H1 (cell line): ENCODE measurements around the gene MICALL2. TPM values are rescaled to one million over a fixed set of nuclear protein-coding genes. Genes with fewer than 3 reads are reported as not detected.

Source experiments
- CTBP2 ChIP-seq: IDR thresholded peaks from 2 replicates; pipeline ENCODE4 v1.7.0; 2011; ENCODE audit warnings: borderline replicate concordance, mild to moderate bottlenecking, moderate library complexity, mixed read lengths, low read length; ENCODE audit not compliant: insufficient read depth, insufficient read length
- EP300 ChIP-seq, 2 experiments: IDR thresholded peaks; 1 replicate in 1 of 2; 2 replicates in 1 of 2; pipeline ENCODE4 v1.6.1; 2011 to 2012; ENCODE audit warnings: low read depth in 2 of 2, low read length in 2 of 2, mild to moderate bottlenecking in 2 of 2, borderline replicate concordance in 1 of 2, inconsistent platforms in 1 of 2, moderate library complexity in 1 of 2
- HDAC6 ChIP-seq: IDR thresholded peaks from one replicate; pipeline ENCODE4 v1.7.1; 2012; ENCODE audit warnings: low read depth, mild to moderate bottlenecking, inconsistent platforms, low read length, moderate library complexity
- POU5F1 ChIP-seq: IDR thresholded peaks from 2 replicates; pipeline ENCODE4 v1.6.1; 2011; ENCODE audit warnings: low read depth, mild to moderate bottlenecking, low read length, moderate library complexity
- RXRA ChIP-seq: IDR thresholded peaks from 2 replicates; pipeline ENCODE4 v1.6.1; 2011; ENCODE audit warnings: low read depth, mild to moderate bottlenecking, low read length, moderate library complexity; ENCODE audit not compliant: insufficient read depth
- SP2 ChIP-seq: IDR thresholded peaks from 2 replicates; pipeline ENCODE4 v1.6.1; 2012; ENCODE audit warnings: mild to moderate bottlenecking, low read length, inconsistent platforms
- ZNF274 ChIP-seq: IDR thresholded peaks from 2 replicates; pipeline ENCODE4 v1.7.0; 2012; ENCODE audit warnings: low read length, borderline replicate concordance; ENCODE audit errors: extremely low read depth
- polyA plus RNA-seq, 7 experiments: library from polyadenylated mRNA; depleted of rRNA in 3 of 7; stranded (reverse) in 5 of 7; unstranded in 2 of 7; fragments of >200 nt in 5 of 7; fragments of 200-250 nt in 2 of 7; gene quantifications; 1 replicate in 5 of 7; 2 replicates in 1 of 7; 4 replicates in 1 of 7; pipeline versions ENCODE4 v1.2.1 to v1.2.3, GENCODE V29; 2011 to 2013; ENCODE audit warnings: missing spikeins in 2 of 7, mixed read lengths in 2 of 7
- total RNA-seq: library from RNA; stranded (reverse); fragmentation: NEBNext Ultra II Directional; extraction: Animal tissue kit (Norgen Biotek cat#: 25700); gene quantifications from 2 replicates; pipeline ENCODE4 v1.2.1, GENCODE V29; 2021
- TF ChIP-seq, protein P1 (sequence below): IDR thresholded peaks from 2 replicates; pipeline ENCODE4 v1.6.1; 2012; ENCODE audit warnings: low read length, inconsistent platforms

The MICALL2 gene
- total and polyA plus RNA-seq, 2 of the 8 experiments (the other 6 are each of a cell fraction or from before 2014, with no cell fraction given) = 5.3 to 8.5 TPM

DNA sequence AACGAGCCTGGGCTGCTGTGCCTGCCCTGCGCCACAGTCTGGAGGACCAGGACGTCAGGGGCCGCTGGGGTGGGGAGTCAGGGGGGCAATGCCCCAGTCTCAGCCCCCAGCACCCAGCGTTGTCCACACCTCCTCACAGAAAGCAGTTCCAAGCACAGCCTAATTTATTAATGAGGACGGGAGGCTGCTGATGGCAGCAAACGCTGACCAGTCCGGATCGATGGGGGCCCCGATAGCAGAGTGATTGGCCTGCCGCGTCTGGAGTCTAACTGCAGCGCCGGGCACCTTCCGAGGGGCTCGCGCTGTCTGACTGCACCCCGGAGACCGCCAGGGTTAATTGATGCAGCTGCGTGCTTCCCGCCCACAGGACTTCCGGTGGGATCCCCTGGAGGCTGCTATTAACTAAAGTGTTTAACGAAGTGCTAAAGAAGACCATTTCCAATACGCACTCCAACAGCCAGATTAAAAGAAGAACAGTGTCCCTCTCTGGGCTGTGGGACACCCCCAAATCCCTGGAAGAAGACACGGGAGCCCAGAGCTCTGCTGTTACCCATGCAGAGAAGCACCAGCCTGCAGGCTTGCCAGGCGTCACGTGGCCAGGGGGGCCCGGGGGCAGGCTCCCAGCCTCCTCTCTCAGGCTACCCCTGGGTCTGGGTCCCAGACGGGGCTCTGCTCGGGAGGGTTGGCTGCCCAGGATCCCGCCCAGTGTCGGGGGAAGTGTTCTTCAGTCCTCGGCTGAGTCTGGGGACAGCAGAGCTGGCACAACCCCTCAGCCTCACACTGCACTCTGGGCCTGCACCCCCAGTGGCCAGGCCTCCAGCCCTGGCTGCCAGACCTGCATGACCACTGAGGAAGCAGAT lies 63.8 kb downstream of the MICALL2 start (continued):
- TF ChIP-seq, protein P1, sequence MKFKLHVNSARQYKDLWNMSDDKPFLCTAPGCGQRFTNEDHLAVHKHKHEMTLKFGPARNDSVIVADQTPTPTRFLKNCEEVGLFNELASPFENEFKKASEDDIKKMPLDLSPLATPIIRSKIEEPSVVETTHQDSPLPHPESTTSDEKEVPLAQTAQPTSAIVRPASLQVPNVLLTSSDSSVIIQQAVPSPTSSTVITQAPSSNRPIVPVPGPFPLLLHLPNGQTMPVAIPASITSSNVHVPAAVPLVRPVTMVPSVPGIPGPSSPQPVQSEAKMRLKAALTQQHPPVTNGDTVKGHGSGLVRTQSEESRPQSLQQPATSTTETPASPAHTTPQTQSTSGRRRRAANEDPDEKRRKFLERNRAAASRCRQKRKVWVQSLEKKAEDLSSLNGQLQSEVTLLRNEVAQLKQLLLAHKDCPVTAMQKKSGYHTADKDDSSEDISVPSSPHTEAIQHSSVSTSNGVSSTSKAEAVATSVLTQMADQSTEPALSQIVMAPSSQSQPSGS = no peak
- TF ChIP-seq SP2 (no peak), ZNF274 (no peak), POU5F1 (no peak), CTBP2 (no peak), EP300 (IDR thresholded peaks at IDR 0.05; ENCODE audit: borderline replicate concordance in 1 of 2, low read depth in 2 of 2, low read length in 2 of 2) (no peak), HDAC6 (no peak), RXRA (no peak)
